DMS79 (cell line): ENCODE data around the gene PARP16.

Source experiments
- DNase-seq: peaks from one replicate; lab custom pipeline; 2025; lab: John Stamatoyannopoulos, UW

Gene PARP16

GRCh38 chr15:65311760-65312159 is 25.1 kb upstream of the PARP16 start:
- DNase-seq, result no peak

GRCh38 chr15:65310431-65311137 is 23.9 kb upstream of the PARP16 start:
- DNase-seq, result no peak

- no peak for DNase-seq
Measured at GRCh38 chr15:65309882-65310418, 23.3 kb upstream of the PARP16 start.

- no peak for DNase-seq
Measured at GRCh38 chr15:65307978-65308377, 21.3 kb upstream of the PARP16 start.

DNA sequence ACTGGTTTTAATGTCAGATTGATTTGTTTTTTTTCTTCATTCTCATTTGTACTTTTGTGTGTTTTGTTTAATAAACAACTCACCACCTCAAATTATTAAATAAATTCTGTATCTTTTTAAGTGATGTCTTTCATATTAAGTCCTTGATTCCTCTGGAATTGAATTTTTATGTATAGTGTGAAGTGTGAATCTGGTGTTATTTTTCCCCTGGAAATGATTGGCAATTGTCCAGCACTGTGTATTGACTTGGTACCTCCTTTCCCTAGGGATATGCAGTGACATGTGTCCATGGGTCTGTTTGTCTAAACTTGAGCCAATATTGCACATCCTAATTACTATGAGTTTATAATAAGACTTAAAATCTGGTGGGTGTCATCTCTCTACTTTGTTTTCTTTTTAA is 19.9 kb upstream of the PARP16 start:
- no peak for DNase-seq

GRCh38 chr15:65305776-65306175 is 19.1 kb upstream of the PARP16 start:
- DNase-seq, result no peak

DNA sequence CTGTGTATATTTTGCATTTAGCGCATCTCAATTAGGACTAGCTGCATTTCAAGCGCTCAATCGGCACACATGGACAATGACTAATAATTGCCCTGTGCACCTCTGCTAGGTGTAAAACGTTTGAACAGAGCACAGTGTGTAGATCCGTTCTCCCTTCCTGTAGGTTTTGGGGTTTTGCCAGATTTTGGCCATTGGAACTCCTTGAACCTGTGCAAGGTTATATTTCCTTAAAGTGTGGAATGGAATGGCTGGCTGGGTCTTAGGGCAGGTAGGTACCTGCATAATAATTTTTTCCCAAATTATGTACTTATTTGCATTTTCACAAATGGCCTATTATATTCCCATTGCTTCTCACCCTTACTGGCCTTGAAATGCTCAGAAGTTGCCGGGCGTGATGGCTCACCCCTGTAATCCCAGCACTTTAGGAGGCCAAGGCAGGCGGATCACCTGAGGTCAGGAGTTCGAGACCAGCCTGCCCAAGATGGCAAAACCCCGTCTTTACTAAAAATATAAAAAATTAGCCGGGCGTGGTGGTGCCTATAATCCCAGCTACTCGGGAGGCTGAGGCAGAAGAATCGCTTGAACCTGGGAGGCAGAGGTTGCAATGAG is 18.6 kb upstream of the PARP16 start:
- no peak for DNase-seq

GRCh38 chr15:65304381-65305149 is 17.9 kb upstream of the PARP16 start, which contains the start of gene RNU5B-1:
Gene RNU5B-1, plus strand, starts transcription at chr15:65304677.
- DNase-seq, result peak; percentile 87

GRCh38 chr15:65303687-65304380 is 17.2 kb upstream of the PARP16 start:
- DNase-seq, result peak; percentile 16

DNA sequence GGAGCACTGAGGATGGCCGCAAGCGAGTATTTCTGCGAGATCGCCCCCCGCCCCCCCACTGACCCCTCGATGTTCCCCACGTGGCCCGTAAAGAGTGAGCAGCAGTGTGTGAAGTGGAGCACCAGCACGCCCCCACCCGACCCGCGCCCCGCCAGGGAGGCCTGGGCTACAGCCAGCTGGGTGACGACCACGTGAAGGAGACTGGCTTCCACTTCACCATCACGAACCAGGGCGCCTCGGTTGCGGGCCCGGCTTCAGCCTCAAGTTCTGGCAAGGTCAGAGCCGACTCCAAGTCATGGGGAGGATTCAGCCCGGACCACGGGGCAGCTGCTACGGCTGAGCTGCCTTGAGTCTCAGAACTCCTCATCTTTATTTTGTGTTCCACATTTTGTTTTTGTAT is 15.4 kb upstream of the PARP16 start:
- no peak for DNase-seq

DNA sequence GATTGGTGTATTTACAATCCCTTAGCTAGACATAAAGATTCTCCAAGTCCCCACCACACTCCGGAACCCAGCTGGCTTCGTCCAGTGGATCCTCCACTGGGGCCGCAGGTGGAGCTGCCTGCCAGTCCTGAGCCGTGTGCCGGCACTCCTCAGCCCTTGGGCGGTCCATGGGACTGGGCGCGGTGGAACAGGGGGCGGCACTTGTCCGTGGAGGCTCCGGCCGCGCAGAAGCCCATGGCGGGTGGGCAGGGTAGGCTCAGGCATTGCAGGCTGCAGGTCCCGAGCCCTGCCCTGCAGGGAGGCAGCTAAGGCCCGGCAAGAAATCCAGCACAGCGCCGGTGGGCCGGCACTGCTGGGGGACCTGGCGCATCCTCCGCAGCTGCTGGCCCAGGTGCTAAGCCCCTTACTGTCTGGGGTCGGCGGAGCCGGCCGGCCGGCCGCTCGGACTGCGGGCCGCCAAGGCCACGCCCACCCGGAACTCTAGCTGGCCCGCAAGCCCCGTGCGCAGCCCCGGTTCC is 14.3 kb upstream of the PARP16 start:
- no peak for DNase-seq

DNA sequence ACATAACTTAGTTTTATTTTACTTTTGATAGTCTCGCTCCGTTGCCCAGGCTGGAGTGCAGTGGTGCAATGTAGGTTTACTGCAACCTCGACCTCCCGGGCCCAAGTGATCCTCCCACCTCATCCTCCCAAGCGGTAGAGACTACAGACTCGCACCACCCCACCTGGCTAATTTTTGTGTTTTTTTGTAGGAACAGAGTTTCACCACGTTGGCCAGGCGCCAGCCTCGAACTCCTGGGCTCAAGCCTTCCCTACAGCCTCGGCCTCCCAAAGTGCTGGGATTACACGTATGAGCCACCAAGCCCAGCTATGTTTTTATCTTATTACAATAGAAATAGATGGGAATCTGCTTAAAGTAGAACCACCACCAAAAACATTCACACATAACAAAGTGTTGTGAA is 12.0 kb upstream of the PARP16 start:
- DNase-seq, result no peak

DNA sequence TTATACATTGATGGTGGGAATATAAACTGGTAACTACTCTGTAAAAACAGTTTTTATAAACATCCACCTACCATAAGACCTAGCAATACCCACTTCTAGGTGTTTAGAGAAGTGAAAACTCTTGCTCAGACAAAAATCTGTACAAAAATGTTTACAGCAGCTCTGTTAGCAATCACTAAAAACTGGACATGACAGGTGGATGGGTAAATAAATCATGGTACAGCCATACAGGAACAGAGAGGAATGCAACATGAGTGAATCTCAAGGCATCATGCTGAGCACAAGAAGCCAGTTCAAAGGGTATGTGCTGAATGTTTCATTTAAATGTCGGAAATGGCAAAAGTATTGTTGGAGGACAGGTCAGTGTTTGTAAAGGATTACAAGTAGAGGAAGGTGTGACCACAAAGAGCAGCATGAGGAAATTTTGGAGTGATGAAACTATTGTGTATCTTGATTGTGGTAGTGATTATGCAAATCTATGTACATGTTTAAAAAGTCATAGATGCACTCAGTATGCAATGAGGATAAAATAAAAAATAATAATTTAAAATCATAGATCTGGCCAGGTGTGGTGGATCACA is 6.3 kb upstream of the PARP16 start:
- DNase-seq, result no peak

GRCh38 chr15:65290228-65290627 is 3.5 kb upstream of the PARP16 start:
- DNase-seq, result no peak

DNA sequence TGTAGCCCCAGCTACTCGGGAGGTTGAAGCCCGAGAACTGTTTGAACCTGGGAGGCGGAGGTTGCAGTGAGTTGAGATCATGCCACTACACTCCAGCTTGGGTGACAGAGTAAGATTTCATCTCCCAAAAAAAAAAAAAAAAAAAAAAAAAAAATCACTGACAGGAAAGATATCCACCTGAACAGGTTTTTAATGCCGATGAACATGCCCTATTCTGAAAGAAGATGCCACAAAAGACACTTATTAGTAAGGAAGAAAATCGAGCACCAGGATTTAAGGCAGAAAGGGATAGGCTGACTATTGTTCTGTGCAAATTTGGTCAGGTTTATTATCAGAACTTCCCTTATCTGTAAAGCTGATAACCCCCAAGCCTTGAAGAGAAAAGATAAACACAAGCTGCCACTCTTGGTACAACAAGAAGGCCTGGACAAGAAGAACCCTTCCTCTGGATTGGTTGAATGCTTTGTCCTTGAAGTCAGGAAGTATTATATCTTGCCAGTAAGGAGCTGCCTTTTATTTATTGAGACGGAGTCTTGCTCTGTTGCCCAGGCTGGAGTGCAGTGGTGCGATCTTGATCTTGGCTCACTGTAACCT is 2.7 kb upstream of the PARP16 start:
- DNase-seq, result no peak

- DNase-seq, result no peak
Measured at GRCh38 chr15:65287520-65287855, 805 bp upstream of the PARP16 start.

DNA sequence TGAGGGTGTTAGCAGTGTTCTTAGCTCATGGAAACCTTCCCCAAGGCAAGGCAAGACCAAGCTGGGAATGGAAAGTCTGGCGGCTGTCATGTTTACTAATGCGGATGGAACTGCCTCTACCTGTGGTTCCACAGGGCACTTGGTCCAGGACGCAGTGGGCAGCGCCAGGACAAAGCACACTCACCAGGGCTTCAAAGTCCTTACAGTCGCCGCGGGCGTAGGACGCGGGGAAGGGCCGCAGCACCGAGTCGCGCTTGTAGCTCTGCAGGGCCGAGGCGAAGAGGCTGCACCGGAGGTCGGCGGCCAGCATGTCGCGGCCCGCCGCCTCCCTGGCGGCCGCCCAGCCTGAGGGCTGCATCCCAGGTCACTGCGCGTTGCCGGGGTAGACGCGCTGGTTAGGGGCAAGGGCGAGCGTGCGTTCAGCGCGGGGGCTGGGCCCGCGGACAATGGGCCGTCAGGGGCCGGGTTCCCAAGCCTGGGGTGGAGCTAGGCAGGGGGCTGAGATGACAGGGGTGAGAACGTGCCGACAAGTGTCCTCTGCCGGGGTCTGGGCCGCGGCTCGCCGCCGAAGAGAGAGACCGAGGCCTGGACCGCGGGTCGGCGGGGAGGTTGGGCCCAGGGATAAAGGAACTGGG is 497 bp downstream of the PARP16 start:
- DNase-seq, result no peak

- no peak for DNase-seq
Measured at GRCh38 chr15:65285291-65286068, 1.2 kb downstream of the PARP16 start.

DNA sequence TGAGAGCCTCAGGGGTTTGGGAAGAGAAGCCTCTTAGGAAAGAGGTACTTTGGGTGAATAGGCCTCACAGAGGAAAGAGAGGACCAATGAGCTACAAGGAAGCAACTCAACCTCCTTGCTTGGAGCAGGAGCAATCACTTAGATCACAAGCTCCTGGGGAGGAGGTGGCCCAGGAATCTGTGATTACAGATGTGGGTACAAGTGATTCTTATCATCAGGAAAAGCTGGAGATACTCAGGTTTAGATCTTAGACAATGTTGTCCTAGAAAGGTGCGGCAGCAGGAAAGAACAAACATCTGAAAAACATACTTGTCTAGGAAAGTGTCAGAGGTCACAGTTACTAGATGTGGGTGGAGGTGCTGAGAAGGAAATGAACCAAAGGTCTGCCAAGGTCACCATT is 8.2 kb downstream of the PARP16 start:
- DNase-seq, result no peak

- no peak for DNase-seq
Measured at GRCh38 chr15:65277015-65277414, 9.7 kb downstream of the PARP16 start.
